Stimulated activated CD4-positive, alpha-beta T cell treated with anti-CD3 and anti-CD28 coated beads, Interleukin-12 subunit alpha, Interleukin-12 subunit beta, amount 100 ng/mL, for 24 hours (primary cell): Measurements from ENCODE around the gene P3R3URF.

Source experiments
- DNase-seq, 2 experiments: peaks; one replicate each; pipeline ENCODE4 v3.0.0-alpha.2; 2020; ENCODE audit warnings: low read depth in 2 of 2

Gene P3R3URF

DNA sequence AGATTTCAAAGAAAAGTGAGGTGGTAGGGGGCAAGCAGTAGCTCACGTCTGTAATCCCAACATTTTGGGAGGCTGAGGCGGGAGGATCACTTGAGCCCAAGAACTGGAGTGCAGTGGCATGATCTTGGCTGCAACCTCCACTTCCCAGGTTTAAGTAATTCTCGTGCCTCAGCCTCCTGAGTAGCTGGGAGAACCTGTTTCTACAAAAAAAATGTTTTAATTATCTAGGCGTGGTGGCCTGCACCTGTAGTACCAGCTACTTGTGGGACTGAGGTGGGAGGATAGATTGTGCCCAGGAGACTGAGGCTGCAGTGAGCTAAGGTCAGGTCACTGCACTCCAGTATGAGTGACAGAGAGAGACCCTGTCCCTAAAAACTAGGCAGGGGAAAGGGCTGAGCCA lies 4.0 kb downstream of the P3R3URF start:
- DNase-seq: no peak

DNA sequence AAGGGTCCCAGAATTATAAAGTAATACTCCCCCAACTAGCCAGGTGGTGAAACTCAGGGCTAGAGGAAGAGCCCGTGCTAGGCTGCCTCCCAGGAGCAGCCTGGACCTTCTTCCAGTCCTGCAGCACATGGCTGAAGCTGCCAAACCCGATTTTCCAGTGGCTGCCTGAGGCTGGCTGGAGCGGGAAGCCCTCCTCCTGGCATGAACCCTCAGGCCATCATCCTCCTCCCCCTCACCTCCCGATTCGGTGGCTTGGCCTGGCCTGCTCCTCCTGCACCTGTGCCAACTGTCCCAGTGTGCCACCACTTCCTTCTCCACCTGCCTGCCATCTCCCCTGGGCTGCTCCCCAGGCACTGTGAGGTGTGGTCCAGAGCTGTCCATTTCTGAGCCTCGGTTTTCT lies 4.4 kb downstream of the P3R3URF start:
- DNase-seq: no peak

DNA sequence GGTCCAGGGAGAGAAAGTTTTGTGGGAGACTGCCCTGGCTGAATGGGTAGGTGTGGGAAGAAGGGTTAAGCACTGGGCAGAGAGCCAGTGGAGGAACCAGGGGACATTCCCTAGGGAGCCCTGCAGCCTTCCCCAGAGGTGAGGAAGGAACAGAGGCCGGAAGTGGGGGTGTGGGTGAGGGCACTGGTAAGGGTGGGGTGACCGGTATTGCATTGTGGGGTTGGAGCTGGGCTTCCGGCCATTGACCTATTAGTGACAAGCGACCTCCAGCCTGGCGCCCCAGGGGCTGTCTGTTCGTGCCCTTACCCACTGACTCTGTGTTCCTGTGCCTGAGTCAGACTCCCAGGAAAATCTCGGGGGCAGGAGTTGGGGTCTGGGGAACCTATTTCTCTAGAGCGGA lies 4.9 kb downstream of the P3R3URF start:
- no peak for DNase-seq

DNA sequence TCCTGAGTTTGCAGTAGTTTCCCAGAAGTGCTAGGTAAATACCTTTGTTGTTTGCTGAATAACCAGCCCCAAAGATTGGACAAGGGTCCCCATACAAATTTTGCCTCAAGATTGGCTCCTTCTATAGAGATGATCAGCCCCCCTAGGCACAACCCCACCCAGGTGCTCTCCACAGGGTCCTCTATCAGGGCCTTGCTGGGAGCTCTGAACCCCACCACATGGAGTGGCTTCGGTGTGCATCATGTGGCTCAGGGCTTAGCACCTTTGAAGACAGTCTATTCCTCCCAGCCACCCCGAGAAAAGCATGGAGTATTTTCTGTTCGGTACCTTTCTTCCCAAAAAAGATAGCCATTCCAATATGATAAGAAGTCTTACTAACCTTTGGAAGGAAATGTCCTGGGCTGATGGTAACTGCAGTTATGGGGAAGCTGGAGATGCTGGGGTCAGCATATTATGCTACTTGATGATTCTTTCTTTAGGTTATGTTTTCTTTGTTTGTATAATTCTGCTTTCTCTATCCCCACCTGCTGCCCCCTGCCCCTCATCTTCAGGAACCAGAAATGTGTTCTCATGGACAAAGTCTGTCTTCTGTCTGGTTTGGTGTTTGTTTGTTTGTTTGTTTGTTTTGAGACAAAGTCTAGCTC lies 6.4 kb downstream of the P3R3URF start:
- no peak for DNase-seq

DNA sequence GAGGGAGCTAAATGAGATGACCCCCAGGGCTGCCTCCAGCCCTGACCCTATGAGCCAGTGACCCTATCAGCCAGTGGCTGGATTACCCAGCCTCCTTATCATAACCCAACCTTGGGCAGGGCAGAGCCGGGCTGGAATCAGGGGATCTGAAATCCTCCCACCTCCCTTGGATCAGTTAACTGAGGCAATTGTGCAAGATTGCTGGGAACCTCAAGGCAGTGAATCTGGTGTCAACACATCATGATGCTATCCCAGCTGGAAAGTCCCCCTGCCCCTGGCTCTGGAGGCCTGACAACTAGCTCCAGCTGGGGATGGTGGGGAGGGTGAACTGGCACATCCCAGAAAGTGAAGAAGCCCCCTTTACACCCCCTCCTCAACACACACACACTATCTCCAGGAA lies 7.8 kb downstream of the P3R3URF start:
- DNase-seq: no peak

DNA sequence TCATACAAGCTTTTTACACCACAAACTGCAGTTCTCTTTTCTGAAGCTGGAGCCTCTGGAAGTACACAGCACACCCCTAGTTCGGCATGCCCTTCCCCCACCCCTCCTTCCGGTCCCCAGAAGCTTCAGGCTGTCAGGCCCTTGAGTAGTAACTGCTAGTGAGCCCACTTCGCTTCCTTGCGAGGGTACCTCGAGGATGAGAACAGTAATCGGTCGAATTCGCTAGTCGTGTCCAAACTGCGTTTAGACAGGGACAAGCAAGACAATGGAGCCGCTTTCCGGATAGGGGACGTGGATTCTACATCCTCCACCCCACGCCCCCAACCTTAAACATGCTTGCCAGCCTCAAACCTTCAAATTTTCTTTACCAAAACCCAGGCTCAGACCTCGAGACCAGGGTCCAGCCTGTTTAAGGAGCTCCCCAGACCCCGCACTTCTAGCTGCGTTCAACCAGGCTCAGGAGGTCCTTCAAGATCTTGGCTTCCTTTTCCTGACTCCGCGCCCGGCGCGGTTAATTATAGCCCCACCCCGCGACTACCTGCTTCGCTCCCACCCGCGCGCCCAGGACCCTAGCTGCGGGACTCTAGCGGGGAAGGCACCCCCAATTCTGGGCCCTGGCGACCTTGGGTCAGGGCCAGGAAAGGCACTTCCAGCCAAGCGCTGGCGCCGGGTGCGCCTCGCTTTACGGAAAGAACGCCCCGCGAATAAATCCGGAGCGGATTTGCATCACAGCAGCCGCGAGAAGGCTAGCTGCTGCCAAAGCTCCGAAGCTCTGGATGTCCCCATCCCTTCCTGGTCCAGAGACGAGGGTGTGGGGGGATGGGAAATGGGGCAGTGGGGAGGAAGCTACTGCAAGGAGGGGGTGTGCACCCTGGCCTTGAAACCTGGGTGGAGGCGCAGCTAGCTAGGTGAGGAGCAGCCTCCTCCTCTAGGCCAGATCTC lies 9.5 kb downstream of the P3R3URF start:
- peak; percentile 9 to 22 for DNase-seq

DNA sequence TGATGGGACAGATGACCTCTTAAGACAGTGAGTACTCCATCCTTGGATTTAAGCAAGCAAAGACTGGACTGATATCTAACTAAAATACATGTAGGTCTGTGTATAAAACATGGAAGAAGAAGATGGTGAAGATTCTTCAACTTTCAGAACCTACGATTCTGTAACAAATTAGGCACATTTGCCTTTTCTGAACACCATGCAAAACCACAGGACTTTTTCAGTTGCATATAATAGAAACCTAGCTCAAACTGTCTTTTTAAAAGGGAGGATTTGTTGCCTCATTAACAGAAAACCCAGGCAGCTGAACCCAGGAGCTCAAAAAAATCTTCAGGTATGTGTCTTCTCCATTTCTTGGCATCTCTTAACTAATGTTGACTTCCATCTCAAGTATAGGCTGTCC lies 16.1 kb downstream of the P3R3URF start:
- DNase-seq: no peak

DNA sequence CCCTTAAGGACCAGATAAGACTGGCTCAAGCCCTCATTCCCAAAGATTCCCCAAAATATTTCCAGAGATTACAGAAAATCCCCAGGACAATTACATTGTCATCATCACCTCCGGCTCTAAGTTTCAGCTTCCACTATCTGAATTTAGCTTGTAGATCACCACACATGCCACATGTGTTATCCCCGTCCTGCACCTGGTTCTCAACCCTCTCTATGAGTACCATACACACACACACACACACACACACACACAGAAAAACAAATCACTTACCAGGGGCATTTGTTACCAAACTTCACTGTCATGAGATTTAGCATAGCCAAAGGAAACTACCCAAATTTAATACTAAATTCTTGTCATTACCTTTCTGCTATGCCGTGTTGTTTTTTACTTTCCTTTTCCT lies 16.8 kb downstream of the P3R3URF start:
- no peak for DNase-seq

DNA sequence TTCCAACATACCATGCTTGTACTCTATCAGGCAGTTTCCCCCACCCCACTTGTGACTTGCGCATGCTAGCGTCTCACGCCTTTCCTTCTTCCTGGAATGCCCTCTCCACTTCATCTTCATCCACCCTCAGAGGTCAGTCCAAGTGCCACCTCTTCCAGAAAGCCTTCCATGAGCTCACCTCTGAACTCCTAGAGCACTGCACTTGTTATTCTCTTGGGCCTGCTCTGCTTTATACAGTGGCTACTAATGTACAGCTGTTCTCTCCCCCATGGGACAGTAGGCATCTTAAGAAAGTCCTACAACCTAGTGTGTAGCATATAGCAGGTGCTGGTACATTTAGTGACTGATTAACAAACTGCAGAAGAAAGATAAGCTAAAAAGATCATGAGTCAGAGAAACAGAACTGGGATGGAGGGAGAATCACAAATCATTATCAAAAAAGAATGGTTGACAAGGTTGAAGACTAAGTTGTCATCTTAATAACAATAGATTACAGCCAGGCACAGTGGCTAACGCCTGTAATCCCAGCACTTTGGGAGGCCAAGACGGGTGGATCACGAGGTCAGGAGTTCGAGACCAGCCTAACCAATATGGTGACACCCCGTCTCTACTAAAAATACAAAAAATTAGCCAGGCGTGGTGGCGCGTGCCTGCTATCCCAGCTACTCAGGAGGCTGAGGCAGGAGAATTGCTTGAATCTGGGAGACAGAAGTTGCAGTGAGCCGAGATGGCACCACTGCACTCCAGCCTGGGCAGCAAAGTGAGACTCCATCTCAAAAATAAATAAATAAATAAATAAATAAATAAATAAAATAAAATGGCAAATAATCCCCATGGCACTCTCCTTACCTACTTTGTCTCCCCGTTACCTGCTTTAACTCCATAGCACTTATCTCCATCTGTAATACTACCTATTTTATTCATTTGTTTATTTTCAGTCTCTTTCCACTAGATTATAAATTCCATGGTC lies 17.7 kb downstream of the P3R3URF start:
- DNase-seq: no peak

DNA sequence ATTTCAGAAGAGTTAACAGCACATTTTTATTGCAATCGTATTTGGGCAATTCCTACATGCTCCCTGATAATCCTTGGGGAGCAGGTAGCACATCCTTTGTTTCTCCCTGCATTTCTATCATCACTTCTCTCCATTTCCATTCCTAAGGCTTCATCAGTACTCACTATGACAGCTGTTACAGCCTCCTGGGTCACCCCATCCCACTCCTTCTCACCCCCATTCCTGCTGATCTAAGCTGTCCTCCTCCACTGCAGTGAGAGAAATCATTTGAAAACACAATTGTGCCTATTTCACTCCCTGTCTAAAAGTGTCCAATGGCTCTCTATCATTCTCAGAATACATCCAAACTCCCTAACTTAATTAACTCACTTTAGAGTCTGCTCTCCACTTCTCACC lies 18.4 kb downstream of the P3R3URF start:
- DNase-seq: no peak

DNA sequence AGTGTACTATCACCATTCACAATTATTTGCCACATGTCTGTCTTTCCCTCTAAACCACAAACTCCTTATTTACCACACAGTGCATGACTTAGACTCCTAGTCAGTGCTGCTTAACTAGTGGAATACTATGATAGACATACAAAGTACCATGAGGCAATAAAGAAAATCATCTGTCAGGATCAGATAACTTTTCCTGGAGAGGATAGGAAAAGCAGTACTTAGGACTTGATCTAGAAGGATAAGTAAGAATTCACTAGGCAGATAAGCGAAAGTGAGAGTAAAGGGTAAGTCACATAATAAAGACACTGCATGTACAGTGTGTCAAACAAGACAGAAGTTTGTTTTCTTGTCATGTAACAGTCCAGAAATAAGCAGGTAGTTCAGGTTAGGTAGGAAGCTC lies 22.6 kb downstream of the P3R3URF start:
- no peak for DNase-seq

DNA sequence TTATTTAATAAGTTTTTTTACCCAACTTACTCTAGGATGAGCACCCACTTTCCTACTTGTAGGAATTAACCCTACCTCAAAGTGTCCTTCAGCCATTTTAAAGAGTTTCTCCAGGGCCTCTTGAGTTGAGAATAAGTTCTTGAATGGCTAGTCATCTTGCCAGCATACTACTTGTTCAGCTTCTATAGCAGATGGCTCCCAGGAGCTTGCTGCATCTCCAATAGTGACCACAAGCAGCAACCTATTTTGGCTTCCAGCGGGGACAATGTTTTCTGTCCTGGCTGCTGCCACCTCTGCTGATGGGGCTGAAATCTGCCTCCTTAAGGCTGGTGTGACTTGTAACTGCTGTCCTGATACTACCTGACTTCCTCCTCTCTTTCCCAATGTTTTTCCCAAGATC lies 23.1 kb downstream of the P3R3URF start:
- DNase-seq: no peak

DNA sequence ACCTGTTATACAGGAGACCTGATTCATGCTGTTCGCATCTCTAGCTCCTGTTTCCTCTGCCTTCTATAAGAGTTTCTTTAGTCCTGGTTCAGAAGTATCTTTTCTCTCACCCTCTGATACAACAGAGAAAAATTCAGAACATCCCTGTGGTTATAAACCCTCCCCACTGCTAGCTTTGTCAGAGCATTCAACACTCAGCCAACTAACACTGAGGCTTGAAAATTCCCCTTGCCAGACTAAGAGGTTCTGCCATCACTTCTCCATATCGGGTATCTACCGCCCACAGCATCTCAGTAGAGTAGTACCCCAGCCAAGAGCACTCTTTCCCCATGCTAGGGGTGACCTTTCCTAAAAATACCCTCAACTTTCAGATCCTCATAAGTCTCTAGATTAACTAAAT lies 24.3 kb downstream of the P3R3URF start:
- no peak for DNase-seq

DNA sequence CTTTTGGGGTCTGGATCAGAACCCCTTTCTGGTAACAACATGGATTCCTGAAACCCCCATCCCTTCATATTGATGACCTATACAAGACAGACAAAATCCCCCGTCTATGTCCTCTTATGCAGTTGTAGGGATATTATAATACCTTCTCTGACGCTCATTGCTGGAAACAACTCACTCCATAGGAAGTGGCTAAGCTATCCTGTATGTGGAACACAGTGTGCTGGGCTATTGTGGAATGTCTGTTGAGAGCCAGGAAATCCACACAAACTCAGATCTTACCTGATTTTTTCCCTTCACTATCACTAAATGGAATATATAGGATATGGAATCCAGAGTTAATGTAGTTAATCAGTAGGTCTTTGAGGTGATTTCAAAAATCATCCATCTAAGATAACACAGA lies 26.2 kb downstream of the P3R3URF start:
- DNase-seq: no peak

DNA sequence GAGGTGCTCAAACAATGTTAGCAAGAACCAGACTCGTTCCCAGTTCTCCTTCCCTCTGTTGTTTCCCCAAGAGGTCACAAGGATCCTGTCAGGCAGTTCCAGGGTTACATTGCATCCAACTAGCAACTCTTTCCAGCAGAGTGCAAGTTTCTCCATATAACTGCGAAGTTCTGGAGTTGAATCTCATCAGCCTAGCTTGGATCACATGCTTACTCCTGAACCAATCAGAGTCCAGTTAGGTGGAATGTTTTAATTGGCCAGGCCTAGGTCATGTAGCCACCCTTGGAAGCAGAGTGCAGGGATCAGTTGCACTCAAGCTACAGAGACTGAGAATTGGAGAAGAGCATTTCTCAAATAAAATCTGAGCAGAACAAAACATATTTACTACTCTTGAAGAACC lies 28.0 kb downstream of the P3R3URF start:
- DNase-seq: no peak

DNA sequence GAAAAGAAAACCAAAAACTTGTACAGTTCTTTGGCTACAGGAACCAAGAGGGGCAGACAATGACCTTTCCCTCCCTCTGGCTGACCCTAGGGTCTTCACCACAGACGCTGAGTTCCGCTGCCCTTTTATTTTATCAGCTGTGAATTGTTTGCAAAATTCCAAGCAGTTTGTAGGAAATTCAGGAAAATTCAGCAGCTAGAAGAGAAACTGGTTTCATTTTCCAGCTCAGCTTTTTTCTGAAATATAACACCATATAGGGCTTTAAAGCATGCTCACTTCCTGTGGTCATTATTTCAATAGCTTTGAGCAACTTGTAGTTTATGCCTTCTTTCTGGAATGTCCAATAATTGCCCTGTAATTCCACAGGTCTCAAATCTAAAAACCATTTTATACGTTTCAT lies 38.4 kb downstream of the P3R3URF start:
- no peak for DNase-seq

DNA sequence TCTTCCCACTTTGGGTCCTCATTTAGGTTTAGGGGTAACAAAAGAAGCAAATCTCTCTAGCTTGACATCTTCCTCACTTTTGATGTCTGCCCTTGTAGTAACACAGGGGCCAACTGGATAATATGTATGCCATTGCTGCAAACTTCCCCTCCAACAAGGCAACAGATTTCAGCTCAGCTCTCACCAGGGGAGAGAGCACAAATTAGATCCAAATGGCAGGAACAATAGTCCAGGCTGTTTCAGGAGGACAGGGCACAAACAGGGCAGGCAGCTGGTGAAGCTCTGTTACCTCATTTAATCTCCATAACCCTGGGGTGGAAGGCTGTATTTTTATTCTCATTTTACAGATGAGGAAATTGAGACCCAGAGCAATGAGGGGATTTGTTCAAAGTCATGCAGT lies 39.6 kb downstream of the P3R3URF start:
- DNase-seq: no peak

DNA sequence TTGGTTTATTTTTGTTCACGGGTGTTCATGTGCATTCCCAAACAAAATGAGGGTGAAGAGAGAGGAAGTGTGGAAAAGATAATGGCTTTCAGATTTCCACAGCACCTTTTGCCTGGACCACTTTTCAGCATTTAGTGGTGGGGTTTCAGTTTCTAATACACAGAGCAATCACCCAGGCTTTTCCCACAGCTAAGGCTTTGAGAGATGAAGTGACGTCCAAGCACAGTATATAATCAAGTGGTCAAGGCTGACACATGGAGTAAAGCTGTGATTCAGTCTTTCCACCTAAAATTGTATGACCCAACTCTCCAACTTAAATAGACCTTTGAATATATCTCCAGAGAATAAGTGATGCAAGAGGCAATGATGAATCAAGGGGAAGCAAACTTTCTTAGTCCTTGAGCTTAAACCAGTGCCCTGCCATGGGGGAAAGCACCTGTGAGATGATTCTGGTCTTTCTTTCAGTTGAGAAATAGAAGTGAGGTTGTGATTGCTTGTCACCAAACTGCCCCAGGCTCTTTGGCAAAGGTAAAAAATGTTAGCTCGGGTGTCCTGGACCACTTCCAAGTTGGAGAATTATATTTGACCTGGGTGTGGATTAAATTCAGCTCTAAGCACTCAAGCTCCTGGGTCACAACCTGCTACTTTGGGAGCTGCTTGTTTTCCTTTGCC lies 41.5 kb downstream of the P3R3URF start:
- DNase-seq: no peak

DNA sequence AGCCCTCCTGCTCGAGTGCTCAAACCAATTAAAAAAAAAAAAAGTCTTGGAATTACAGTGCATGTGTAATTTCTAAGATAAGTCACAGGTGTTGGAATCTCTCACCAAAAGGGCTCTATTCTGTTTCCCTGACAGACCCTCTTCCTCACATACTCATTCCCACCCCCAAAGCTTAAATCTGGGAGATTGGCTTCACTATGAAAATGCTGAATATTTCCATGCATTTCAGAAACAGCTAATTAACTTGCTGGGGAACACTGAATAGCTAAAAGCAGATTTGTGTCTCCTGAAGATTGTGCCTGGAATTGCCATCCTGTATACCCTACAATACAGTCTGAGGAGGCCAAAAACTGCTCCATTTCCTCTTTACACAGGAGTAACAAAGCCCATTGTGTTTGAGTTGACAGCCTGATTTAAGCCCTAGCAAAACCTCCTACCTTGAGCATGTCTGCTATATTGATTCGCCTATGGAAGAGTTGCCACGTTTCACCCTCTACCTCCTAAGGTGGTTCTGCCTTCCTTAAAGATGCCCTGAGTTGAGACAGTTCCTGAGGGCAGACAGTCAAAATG lies 42.4 kb downstream of the P3R3URF start:
- no peak for DNase-seq

DNA sequence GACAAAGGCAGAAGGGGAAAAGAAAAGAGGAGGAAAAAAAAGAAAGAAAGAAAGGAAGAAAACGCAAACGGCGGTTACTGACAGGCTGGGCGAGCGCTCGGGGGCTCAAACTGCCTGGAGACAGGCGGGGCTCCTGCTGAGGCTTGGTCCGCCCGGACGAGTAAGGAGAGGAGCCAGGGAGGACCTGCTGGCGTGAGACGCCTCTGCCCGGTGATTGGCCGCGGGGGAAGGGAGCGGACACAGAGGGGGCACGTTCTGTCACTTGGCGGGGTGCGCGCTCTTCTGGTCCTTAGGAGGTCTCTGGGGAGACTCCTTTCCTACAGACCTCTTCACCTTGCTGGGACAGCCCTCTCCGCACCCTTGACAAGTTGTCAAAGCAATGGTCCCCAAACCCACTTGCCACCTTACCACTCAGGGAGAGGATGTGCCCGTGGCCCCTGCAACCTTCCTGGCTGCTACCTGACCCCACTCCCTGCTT lies 43.1 kb downstream of the P3R3URF start:
- DNase-seq: no peak

DNA sequence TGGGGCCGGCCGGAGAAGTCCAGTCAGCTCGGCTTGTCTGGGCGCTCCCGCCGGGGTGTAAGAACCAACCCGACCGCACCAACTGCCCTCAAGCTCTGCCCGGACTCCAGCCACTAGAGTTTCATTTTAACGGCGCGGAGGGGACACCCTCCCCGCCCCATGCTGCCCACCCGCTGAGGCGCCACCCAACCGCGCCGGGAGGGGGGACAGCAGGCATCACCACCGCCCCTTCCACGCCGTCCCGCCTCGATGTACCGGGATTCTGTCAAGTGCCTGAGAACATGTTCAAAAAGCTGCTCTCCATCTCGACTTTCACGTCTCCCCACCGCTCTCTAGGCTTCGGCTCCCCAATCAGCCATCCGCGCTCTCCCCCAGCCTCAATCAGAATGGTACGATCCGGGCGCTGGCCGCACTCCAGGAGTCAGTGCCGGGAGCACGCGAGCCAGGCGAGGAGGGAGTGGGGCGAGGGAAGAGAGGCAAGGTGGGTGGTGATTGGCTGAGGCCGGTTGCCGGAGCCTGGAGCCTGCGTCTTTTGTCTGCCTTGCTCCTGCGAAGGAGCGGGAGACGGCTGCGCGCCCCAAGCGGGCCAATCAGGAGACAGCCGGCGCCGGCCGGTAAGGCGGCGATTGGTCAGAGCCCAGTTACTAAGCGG lies 43.6 kb downstream of the P3R3URF start, which contains the start of gene PIK3R3:
Gene PIK3R3, minus strand, starts transcription at position 101 of the 652 bp plus-strand sequence. CDS start 677 bp downstream, outside the sequence.
- peak; percentile 80 to 86 for DNase-seq
